Endothelial cell of hepatic sinusoid (primary cell): ENCODE data around the gene TDRD1.

Experiments used
- in situ Hi-C: cut with HindIII; loops from 2 replicates; pipeline ENCODE4 v1.10.0; 2017; ENCODE audit warnings: low sequenced_read_pairs

The TDRD1 gene

DNA sequence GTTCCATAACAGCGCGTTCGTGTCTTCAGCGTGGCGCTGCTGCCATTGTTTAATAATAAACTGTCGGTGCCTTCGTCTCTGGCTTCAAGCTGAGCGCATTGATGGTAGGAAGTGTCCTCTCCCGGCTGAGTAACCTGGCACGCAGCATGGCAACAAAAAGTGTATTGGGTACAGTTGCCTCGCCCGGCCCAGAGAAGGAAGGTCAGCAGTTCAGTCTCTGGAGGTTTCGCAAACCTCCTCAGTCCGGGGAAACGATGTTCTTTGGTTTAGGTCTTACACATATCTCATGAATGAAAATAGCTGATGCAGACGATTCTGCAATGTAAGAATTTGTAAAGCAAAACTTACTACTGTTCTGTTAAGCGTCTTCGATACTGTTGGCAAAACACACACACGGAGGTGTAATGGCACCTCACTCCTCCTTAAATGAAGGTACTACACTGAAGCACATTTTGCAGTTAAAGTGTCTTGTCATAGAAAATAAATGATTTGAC, 4.4 kb upstream of the TDRD1 start:
- in situ Hi-C loops: no loop called here

DNA sequence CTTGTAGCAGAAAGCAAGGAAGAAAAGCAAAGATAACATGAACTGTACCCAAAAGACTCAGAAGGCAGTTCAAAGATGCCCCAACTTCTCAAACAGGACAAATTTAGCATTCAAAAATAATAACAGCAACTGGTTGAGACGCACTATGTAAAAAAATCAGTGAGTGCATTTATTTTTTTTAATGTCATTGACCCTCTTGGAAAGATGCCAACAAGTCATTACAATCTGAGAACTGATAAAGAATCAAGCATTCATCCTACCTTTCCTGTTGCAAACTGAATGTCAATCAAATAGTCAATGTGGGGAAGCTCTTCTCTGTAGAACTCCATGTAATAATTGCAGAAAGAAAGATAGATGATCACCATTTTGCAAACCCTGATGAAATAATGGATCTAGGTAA, 3.5 kb upstream of the TDRD1 start:
- in situ Hi-C loops: no loop called here

DNA sequence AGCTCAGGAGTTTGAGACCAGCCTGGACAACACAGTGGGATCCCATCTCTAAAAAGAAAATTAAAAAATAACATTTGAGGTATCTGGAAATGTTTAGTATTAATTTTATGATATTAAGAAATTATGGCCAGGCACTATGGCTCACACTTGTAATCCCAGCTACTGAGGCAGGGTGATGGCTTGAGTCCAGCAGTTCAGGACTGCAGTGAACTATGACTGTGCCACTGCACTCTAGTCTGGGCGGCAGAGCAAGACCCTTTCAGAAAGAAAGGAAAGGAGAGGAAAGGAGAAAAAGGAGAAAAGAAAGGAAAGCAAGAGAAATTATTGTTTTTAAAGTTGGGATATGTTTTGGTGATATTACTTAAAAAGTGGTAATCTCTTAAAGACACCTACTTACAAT, 2.6 kb upstream of the TDRD1 start:
- in situ Hi-C loops: no loop called here

DNA sequence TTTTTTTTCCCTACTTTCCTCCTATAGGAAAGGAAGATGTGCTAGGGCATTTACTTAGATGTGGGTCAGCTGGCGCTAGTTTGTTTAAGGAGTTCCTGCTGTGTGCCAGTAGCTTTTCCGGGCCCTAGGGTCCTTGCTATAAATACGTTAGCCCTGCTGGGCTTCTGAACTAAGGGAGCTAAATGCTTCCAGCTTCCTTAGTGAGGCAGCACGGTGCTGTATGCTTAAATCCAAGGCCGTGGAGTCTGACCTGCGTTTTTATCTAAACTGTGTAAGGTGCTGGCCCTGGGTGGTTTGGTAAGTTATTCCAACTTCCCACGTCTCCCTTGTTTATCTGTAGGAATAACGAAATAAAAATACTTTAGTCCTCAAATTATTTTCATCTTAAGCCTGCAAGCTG, 594 bp downstream of the TDRD1 start:
- in situ Hi-C loops: no loop called here

DNA sequence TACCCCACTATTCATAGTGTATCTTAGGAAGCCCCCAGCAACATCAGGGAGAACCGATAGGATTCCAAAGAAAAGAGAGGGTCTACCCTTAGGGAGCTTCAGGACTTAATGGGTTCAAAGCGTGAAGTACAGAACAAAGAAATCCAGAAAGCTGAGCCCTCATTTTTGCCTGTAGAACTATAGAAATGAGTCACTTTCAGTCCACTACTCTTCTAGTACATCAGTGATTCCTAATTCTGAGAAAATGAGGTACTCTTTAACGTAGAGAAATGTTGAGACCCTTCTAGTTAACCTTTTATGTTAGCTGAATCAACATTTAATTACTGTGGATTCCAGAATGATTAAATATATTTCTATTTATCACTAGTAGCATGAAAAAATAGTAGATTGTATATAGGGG, 1.8 kb downstream of the TDRD1 start:
- in situ Hi-C loops: no loop called here

DNA sequence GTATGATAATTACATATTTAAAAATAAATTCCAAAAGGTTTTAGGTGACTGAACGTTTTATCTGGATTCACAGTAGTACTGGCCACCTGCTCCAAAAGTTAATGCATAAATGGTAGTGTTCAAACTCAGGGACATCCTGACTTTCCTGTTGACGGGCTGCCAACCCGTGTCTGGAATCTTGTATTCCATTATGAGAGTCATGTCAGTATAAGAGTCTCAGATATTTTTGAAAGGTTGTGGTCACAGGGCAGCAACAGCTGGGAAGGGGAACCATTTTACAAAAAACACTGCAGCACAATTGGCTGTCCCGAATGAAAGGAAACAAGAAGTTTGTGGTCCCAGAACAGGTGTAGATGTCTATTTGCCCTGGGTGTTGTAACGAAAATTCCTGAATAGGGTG, 2.8 kb downstream of the TDRD1 start:
- in situ Hi-C loops: no loop called here

DNA sequence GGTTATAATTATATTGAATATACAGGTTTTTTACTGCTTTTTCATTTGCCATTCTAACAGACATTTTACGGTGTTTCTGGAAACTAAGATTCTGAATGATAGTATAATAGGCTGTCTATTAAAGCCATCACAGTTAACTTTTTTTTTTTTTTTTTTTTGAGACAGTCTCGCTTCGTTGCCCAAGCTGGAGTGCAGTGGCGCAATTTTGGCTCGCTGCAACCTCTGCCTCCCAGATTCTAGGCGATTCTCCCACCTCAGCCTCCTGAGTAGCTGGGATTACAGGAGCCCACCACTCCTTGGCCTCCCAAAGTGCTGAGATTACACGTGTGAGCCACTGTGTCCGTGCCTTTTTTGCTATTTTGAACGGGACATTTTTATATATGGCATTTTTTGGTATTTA, 4.4 kb downstream of the TDRD1 start:
- in situ Hi-C loops: no loop called here

DNA sequence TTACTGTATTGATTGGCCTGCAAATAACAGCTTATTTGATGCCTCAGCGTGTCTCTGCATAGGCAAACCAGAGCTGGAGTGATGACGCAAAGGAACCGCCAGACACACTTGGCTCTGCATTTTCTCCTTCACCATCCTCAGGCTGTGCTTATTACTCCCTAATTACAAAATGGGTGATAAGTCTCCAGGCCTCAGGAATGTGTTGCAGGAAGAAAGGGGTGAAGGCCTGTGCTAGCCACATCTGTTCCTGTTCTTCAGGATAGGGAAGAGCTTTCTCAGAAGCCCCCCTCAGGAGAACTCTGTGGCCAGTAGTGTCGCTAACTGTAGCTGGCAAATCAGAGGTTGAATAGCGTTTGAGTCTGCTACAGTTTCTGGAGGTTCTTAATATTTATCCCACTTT, 5.1 kb downstream of the TDRD1 start:
- in situ Hi-C loops: no loop called here

DNA sequence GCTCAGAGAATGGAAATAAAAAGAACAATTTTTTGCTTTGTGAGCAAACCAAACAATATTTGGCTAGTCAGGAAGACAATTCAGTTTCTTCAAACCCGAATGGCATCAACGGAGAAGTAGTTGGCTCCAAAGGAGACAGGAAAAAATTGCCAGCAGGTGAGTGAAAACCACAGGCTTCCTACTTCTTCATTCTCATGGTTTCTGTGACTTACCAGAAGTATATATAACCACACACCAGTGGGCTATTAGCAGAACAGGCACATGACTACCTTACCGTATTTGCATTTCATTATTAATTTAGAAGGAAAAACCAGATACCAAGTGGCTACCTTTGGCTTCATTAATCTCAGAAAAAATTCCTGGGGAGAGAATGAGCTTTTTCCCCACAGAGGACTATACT, 8.8 kb downstream of the TDRD1 start:
- in situ Hi-C loops: loop anchor here (5.0 kb wide), 1 partner anchor 41 kb away; no protein-coding TSS in a partner anchor

DNA sequence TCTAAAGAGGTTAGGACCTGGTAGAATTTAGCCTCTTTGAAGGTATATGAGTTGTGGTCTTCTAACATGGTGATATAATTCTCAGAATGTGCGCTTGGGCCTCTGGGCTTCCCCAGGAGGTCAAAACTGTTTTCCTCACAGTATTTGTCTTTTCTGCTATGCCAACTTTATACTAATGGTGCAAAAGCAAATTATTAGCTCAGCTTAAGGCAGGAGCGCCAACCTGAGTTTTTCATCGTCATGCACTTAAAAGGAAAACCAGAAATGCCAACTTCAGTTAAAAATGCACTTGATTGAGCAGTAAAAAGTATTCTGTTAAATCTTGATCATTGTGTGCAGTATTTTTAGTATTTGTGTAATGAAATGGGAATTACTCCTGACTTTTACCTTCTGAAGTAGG, 9.7 kb downstream of the TDRD1 start:
- in situ Hi-C loops: loop anchor here (5.0 kb wide), 1 partner anchor 42 kb away; no protein-coding TSS in a partner anchor

DNA sequence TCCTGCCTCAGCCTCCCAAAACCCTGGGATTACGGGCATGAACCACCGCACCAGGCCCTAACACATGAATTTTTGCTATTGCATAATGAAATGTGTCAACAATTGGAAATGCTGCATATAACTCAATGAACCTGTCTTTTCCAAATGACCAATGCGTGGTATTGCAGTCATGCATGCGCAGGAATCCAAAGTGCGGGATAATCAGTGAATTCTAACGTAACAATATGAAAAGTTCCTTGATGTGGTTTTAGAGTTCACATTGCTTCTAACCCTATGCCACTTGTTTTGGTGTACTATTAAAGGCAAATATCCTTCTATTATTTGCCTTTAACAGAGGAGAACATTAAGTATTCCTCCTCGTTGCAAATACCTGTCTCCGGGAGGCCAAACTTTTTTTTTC, 10.5 kb downstream of the TDRD1 start:
- in situ Hi-C loops: loop anchor here (5.0 kb wide), 1 partner anchor 42 kb away; no protein-coding TSS in a partner anchor

DNA sequence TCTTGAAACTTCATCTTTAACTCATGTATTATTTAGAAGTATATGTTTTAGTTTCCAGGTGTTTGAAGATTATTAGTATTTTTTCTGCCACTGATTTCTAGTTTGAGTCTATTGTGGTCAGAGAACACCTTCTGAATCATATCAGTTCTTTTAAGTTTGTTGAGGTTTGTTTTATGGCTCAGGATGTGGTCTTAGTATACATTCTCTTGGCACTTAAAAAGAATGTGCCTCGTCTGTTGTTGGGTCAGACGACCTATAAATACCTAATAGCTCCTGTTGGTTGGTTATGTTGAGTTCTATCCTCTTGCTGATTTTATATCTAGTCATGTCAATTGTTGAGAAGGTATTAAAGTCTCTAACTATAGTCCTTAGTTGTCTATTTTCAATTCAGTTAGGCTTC, 15.9 kb downstream of the TDRD1 start:
- in situ Hi-C loops: no loop called here

DNA sequence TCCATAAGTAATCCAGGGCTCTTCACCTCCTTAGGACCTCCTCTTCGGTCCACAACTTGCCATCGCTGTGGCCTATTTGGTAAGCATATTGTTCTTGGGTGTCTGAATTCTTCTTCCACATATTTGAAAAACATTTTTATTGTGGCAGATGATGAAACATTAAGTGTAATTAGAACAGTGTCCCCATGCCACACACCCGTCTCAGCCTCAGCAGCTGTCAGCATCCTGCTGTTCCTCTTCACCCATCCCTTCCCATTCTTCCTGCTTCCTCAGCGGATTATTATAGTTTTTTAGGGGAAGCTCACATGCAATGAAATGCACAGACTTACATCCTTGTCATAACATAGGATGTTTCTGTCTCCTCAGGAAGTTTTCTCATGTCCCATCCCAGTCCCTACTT, 20.1 kb downstream of the TDRD1 start:
- in situ Hi-C loops: no loop called here

DNA sequence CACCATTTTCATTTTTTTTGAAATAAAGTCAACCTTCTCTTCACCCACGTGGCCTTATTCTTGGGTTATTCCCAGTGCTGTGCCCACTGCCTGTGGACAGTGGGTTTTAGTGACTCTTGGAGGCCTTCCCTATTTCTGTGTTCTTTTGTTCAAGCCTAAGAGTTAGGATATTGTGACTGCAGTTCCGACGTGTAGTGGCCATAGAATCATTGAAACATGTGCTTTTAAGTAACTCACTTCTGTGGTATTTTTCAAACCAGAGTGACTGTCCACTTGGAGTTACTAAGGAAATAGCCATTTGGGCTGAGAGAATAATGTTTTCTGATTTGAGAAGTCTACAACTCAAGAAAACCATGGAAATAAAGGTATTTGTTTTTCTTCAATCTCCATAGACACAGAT, 23.7 kb downstream of the TDRD1 start:
- in situ Hi-C loops: no loop called here

DNA sequence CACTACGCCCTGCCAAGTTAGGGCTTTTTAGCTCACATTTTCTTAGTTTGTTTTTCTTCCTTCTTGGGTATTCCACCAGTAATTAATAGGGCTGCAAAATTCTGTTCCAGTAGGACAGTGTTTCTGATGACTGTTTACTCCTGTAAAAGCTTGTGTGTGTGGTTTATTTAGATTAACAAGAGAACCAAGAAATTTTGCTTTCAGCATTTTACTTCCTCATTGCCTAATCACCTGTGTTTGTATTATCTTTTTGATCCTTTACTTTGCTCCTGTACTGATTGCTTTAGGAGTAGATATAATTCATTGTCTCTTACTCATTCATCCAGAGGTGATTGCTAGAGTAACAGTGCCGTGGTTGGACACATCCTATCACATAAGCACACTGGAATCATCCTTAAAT, 27.7 kb downstream of the TDRD1 start:
- in situ Hi-C loops: no loop called here

DNA sequence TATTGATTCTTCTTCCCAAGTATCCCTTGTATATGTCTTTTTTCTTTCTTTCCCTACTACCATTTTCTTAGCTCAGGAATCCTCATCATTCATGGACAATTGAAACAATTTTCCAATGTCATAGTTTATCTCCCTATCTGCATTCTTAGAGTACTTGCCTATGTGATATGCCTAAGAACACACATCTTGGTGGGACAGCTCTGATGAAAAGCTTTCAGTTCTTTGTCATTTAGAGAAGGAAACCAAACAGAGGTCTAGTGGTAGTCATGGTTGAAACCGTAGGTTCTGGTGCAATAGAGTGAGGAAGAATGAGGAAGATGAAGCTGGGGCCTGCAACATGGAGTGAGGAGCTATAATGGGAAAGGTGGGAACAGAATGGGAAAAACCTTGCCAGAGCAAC, 28.2 kb downstream of the TDRD1 start:
- in situ Hi-C loops: no loop called here

DNA sequence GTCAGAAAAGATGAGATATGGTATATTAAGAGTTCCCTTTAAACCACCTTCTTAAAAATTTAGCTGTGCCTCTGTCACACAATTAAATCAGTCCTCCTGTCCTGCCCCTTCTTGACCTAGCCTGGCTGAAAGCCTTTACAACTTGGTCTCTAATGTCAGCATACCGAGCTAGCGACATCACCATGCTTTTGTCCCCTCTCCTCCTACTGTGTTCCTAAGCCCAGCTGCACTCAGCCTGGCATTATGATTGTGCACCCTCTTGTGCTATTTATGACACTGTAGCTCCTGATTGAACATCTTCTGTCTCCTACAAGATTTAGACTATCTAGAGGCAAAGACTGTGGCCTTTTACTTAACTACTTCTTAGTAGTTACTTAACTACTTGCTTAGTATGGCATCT, 29.2 kb downstream of the TDRD1 start:
- in situ Hi-C loops: no loop called here

DNA sequence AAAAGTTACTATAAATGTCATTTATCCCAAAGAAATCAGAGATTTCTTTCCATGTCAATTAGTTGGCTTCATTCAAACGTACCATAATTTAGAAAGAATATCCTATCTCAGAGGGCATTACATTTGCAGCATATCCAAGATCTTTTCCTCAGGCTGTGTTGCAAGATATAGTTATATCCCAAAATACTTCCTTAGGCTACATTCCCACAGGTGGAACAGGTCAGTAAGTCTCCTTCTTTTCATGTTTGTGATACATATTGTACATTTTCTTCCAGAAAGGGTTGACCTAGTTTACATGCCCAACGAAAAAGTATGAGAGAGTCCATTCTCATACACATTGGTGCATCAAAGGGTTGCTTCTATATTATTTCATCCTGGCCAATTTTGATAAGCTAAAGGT, 33.0 kb downstream of the TDRD1 start:
- in situ Hi-C loops: no loop called here

DNA sequence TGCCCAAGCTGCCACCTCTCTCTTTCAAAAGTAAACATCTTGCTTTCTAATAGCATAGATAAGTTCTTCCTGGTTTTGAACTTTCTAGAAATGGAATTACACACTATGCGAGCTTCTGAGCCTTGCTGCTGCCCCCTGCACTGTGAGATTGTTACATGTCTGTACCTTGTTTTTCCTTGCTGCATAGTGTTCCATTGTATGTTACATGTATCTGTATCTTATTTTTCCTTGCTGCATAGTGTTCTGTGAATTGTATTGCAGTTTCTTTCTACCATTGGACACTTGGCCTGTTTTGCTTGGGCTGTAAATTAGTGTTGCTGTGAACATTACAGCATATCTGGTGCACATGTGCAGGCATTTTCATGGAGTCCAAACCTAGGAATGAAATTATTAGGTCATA, 35.9 kb downstream of the TDRD1 start:
- in situ Hi-C loops: no loop called here

DNA sequence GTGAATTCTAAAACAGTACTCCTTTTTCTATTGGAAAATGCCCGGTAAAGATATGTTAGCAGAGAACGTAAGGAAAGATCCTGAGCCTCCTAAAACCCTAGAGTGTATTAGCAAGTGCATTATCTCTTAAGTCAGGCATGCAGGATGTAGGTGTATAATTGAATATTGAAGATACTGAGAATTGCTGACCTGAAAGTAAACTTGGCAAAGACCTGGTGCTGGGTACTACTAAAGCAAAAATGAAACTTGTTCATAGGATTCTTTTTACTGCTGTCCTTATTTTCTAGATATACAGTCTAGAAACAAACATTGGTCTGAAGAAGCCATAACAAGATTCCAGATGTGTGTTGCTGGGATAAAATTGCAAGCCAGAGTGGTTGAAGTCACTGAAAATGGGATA, 41.1 kb downstream of the TDRD1 start:
- in situ Hi-C loops: no loop called here

DNA sequence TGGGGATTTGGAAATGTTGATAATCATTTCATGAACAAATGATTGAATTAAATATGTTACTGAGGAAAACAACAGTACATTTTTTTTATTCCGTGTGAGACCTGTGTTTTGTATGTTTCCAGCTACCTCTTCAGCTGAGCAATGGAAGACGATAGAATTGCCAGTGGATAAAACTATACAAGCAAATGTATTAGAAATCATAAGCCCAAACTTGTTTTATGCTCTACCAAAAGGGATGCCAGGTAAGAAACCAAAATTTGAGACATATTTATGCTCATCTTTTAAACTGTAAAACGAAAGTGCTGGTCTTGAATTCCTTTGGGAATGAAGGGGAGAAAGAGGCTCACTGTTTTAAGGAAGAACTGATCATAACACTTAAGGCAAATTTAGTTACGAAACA, 42.1 kb downstream of the TDRD1 start:
- in situ Hi-C loops: no loop called here

DNA sequence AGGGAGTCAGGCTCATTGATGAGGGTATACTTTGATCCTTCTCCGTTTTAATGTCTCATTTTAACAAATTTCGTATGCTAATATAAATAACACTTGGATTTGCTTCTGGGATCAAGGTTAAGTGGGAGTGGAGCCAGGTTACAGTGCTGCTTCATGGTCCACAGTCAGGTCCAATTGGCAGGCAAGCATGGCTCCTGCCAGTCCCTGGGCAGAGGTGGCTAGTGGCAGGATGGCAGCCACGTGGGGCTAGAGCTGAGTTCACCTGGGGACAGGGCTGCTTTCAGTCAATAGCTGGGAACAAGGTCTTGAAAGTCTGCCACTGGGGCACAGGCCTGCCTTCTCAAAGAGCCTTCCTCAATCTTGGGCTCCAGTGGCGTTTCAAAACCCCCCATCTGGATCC, 43.9 kb downstream of the TDRD1 start:
- in situ Hi-C loops: no loop called here

DNA sequence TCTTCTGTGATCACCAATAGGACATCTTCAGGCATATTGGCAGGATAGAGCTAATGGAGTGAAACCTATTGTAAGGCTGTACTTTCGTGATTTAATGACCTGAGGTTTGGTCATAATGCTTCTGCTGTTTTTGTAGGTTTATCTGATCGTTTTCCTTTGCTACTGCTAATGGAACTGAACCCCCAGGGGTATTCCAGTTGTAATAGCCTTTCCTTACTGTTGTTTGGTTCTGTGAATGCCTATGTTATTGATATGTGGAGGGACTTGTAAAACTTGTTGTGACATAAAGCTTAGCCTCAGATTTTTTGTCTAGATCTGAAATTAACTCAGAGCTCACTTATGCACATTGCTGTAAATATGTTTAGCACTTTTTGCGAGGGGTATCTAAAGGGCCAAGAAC, 49.0 kb downstream of the TDRD1 start:
- in situ Hi-C loops: no loop called here
